IgD-negative memory B cell (primary cell): Measurements from ENCODE around the gene RANBP9. TPM values are rescaled to one million over a fixed set of nuclear protein-coding genes. Genes with fewer than 3 reads are reported as not detected.

ENCODE experiments used
- H3K27ac Mint-ChIP-seq, 3 donors: one replicate each; pipeline ENCODE4 v1.8.0; 2020 to 2022; ENCODE audit warnings: mild to moderate bottlenecking in 3 of 3, mixed read lengths in 3 of 3, moderate library complexity in 1 of 3
- H3K27me3 Mint-ChIP-seq: one replicate; pipeline ENCODE4 v1.8.0; 2021; ENCODE audit warnings: mixed read lengths
- H3K36me3 Mint-ChIP-seq: one replicate; pipeline ENCODE4 v1.8.0; 2020; ENCODE audit warnings: mild to moderate bottlenecking, mixed read lengths
- H3K4me1 Mint-ChIP-seq, 3 donors: one replicate each; pipeline ENCODE4 v1.8.0; 2020 to 2022; ENCODE audit warnings: mixed read lengths in 3 of 3, mild to moderate bottlenecking in 1 of 3
- H3K4me3 Mint-ChIP-seq, 4 donors: one replicate each; pipeline ENCODE4 v1.8.0; 2020 to 2022; ENCODE audit warnings: mild to moderate bottlenecking in 4 of 4, mixed read lengths in 4 of 4, moderate library complexity in 3 of 4
- H3K9me3 Mint-ChIP-seq, 3 donors: one replicate each; pipeline ENCODE4 v1.8.0; 2020 to 2021; ENCODE audit warnings: mixed read lengths in 3 of 3, mild to moderate bottlenecking in 1 of 3
- polyA plus RNA-seq: library from polyadenylated mRNA; unstranded; fragments of 300-500 nt; fragmentation: Illumina TruSeq; gene quantifications from one replicate; pipeline ENCODE4 v1.2.3, GENCODE V29; 2021

RANBP9 gene
- polyA plus RNA-seq, 1 donor from 2014 or later = 2.4 TPM

DNA sequence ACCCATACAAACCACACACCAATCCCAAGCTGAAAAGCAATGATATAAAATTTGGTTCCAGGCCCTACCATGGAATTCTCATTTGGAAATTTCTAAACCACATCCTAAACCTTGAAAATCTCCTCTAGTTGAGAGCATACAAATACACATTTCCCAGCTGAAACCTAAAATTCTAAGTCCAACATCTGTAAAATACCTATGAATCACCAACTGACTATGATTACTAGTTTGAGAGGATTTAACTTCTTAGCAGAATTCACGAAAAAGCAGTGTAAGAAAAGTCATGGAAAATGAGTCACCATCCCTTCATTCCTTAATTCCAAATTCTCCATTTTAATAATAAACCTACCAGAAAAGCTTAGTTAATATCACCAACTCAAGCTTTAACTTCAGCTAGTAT, 15.4 kb downstream of the RANBP9 start:
- H3K4me1 Mint-ChIP-seq = peaks cover 42 to 48% (median 47%) of the 10 kb centered on the region in 3 donors
- H3K4me3 Mint-ChIP-seq = no peak overlapping the region
- peaks cover 5% of the 10 kb centered on the region for H3K36me3 Mint-ChIP-seq
- no peaks in the 10 kb centered on the region for H3K9me3 Mint-ChIP-seq
- H3K27ac Mint-ChIP-seq = no peak overlapping the region
- H3K27me3 Mint-ChIP-seq = no peaks in the 10 kb centered on the region

- Mint-ChIP-seq H3K36me3 (peaks cover 5% of the 10 kb centered on the region), H3K27ac (peak overlapping the region in 2 of 3 donors; percentile 3 to 73), H3K9me3 (no peaks in the 10 kb centered on the region), H3K4me3 (peak overlapping the region in 1 of 4 donors; percentile 85), H3K4me1 (peaks cover 35 to 44% (median 42%) of the 10 kb centered on the region in 3 donors), H3K27me3 (no peaks in the 10 kb centered on the region)
These were observed 16.4 kb downstream of the RANBP9 start for GRCh38 chr6:13695252-13695651.

GRCh38 chr6:13694562-13694961, 17.1 kb downstream of the RANBP9 start:
- Mint-ChIP-seq H3K27me3 (no peaks in the 10 kb centered on the region), H3K9me3 (no peaks in the 10 kb centered on the region), H3K4me3 (no peak overlapping the region), H3K36me3 (peaks cover 5% of the 10 kb centered on the region), H3K4me1 (peaks cover 35 to 46% (median 42%) of the 10 kb centered on the region in 3 donors), H3K27ac (peak overlapping the region in 2 of 3 donors; percentile 3 to 65)

- Mint-ChIP-seq H3K4me1 (peaks cover 13 to 42% (median 32%) of the 10 kb centered on the region in 3 donors), H3K27me3 (no peaks in the 10 kb centered on the region), H3K36me3 (peaks cover 4% of the 10 kb centered on the region), H3K4me3 (peak overlapping the region in 1 of 4 donors; percentile 57), H3K27ac (no peak overlapping the region), H3K9me3 (no peaks in the 10 kb centered on the region)
These were observed 22.0 kb downstream of the RANBP9 start for GRCh38 chr6:13689511-13690256.

DNA sequence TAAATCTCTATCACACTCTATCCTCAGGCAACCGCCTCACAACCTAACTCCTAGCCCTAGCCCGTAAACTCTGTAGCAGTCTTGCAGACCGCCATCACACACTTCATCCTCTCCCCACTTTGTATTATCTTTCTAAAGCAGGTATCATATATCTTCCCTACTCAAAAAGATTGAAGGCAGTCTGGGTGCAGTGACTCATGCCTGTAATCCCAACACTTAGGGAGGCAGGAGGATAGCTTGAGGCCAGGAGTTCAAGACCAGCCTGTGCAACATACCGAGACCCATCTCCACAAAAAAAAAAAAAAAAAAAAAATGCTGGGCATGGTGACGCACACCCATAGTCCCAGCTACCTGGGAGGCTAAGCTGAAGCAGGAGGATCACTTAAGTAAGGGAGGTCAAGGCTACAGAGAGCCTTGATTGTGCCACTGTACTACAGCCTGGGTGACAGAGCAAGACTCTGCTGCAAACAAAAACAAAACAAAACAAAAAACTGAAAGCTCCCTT, 22.9 kb downstream of the RANBP9 start:
- H3K4me1 Mint-ChIP-seq = peaks cover 15 to 45% (median 36%) of the 10 kb centered on the region in 3 donors
- H3K27ac Mint-ChIP-seq = peak overlapping the region in 1 of 3 donors; percentile 21
- H3K27me3 Mint-ChIP-seq = no peaks in the 10 kb centered on the region
- no peak overlapping the region for H3K4me3 Mint-ChIP-seq
- peaks cover 2% of the 10 kb centered on the region for H3K36me3 Mint-ChIP-seq
- H3K9me3 Mint-ChIP-seq = no peaks in the 10 kb centered on the region

DNA sequence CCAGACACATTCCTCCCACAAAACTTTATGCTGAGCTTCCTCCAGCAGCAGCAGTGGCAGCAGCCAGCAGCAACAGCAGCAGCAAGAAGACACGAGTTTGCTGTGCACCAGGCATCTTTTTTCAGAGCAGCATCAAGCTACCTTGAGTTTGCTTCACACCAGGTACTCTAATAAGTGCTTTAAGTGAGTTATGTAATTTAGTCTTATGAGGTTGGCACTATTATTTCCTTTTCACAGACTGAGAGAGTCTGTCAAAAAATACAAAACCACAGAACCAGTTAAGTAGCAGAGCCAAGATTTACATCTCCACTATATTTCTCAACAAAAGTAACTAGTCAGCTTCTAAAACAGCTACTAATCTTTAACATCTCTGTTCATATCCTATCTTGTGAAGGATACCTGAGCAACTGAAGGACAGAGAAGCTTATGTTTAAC, 23.7 kb downstream of the RANBP9 start:
- H3K4me1 Mint-ChIP-seq = peaks cover 14 to 43% (median 33%) of the 10 kb centered on the region in 3 donors
- no peak overlapping the region for H3K4me3 Mint-ChIP-seq
- peak overlapping the region in 1 of 3 donors; percentile 27 for H3K27ac Mint-ChIP-seq
- H3K27me3 Mint-ChIP-seq = no peaks in the 10 kb centered on the region
- H3K9me3 Mint-ChIP-seq = no peaks in the 10 kb centered on the region
- peaks cover 2% of the 10 kb centered on the region for H3K36me3 Mint-ChIP-seq

DNA sequence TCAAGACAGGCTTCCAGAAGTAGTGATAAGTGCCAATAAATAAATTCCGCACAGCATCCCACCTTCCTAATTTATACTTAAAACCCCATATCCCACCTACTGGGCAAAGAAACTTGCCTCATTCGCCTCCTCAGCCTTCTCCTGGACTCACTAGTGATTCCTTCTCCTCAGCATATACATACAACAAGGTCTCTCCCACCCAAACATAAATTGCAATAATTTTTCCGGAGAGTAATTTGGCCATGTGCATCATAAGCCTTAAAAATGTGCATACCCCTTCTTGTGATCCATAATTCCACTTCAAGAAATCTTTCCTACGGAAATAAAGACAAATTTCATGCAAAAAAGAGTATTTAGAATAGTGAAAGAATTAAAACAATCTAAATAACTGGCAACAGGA, 26.8 kb downstream of the RANBP9 start:
- peaks cover 0 to 4% (median 0%) of the 10 kb centered on the region in 3 donors for H3K9me3 Mint-ChIP-seq

DNA sequence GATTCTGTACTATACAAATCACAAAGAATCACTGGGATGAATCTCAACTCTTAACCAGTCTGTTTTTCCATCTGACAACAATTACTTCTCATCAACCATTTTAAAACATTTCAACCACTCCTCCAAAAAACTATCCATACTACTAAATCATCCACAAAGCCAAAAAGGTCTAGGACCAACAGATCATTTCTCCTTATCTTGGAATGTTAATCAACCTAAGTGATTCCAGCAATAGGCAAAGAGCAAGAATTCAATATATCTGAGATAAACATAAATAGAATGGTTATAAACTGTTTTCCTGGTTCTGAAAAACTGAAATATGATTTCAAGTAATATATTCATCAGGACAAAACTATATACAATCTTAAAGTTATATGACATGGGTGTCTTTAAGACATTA, 28.6 kb downstream of the RANBP9 start:
- peaks cover 26 to 40% (median 30%) of the 10 kb centered on the region in 3 donors for H3K4me1 Mint-ChIP-seq
- H3K36me3 Mint-ChIP-seq = peaks cover 12% of the 10 kb centered on the region
- H3K27ac Mint-ChIP-seq = peak overlapping the region in 1 of 3 donors; percentile 66
- peaks cover 0 to 4% (median 0%) of the 10 kb centered on the region in 3 donors for H3K9me3 Mint-ChIP-seq
- no peaks in the 10 kb centered on the region for H3K27me3 Mint-ChIP-seq
- H3K4me3 Mint-ChIP-seq = no peak overlapping the region

More for the DNA sequence above, 26.8 kb downstream of the RANBP9 start:
- H3K4me1 Mint-ChIP-seq = peaks cover 30 to 54% (median 37%) of the 10 kb centered on the region in 3 donors
- no peaks in the 10 kb centered on the region for H3K27me3 Mint-ChIP-seq
- H3K27ac Mint-ChIP-seq = no peak overlapping the region
- H3K4me3 Mint-ChIP-seq = no peak overlapping the region
- peaks cover 9% of the 10 kb centered on the region for H3K36me3 Mint-ChIP-seq

GRCh38 chr6:13682346-13682745, 29.3 kb downstream of the RANBP9 start:
- H3K36me3 Mint-ChIP-seq = peaks cover 12% of the 10 kb centered on the region
- peak overlapping the region in 1 of 4 donors; percentile 63 for H3K4me3 Mint-ChIP-seq
- H3K9me3 Mint-ChIP-seq = peaks cover 0 to 4% (median 0%) of the 10 kb centered on the region in 3 donors
- H3K27me3 Mint-ChIP-seq = no peaks in the 10 kb centered on the region
- H3K27ac Mint-ChIP-seq = peak overlapping the region in 1 of 3 donors; percentile 66
- H3K4me1 Mint-ChIP-seq = peaks cover 23 to 33% (median 26%) of the 10 kb centered on the region in 3 donors

DNA sequence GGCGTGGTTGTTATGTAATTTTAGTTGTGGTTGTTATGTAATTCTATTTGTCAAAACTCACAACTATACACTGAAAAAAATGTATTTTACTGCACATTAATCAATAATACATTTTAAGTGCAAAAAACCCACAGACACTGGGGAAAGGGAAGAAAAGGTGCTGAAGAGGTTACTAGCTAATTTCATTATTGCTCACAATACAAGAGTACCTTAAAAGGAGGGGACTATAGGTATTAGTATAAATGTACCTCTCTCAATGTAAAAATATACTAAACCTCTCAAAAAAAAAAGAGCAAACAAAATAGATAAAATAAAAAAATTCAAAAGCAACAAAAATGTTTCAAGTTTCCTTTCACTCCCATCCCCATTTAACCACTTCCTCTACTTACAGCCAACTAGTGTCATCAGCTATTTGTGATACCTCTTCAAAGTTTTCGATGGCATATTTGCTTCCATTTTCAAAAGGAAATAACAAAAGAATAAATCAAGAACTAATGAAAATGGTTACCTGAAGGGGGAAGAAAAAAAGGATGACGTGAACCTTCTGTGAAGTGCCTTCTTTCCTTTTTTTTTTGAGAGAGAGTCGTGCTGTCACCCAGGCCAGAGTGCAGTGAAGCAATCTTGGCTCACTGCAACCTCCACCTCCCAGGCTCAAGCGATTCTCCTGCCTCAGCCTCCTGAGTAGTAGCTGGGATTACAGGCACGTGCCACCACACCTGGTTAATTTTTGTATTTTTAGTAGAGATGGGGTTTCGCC, 30.2 kb downstream of the RANBP9 start:
- peak overlapping the region in 1 of 3 donors; percentile 49 for H3K27ac Mint-ChIP-seq
- H3K4me3 Mint-ChIP-seq = peak overlapping the region in 1 of 4 donors; percentile 63
- peaks cover 0 to 4% (median 3%) of the 10 kb centered on the region in 3 donors for H3K9me3 Mint-ChIP-seq
- peaks cover 15% of the 10 kb centered on the region for H3K36me3 Mint-ChIP-seq
- H3K4me1 Mint-ChIP-seq = peaks cover 18 to 32% (median 26%) of the 10 kb centered on the region in 3 donors
- no peaks in the 10 kb centered on the region for H3K27me3 Mint-ChIP-seq

DNA sequence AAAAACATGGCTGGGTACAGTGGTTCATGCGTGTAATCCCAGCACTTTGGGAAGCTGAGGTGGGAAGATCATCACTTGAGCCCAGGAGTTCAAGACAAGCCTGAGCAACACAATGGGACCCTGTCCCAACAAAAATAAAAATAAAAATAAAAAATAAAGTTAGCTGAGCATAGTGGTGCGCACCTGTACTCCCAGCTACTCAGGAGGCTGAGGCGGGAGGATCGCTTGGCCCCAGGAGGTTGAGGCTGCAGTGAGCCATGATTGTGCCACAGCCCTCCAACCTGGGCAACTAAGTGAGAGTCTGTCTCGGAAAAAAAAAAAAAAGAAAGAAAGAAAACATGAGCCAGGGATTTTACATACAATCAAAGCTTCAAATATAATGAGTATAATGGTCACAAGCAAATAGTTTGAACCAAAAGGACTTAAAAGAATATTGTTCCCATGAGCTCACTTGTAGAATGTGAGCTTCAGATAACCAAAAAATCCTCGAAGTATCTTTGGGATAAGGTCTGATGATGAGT, 31.1 kb downstream of the RANBP9 start:
- Mint-ChIP-seq H3K27ac (no peak overlapping the region), H3K9me3 (peaks cover 0 to 4% (median 3%) of the 10 kb centered on the region in 3 donors), H3K4me3 (no peak overlapping the region), H3K4me1 (peaks cover 20 to 32% (median 26%) of the 10 kb centered on the region in 3 donors), H3K27me3 (no peaks in the 10 kb centered on the region), H3K36me3 (peaks cover 15% of the 10 kb centered on the region)

- no peaks in the 10 kb centered on the region for H3K27me3 Mint-ChIP-seq
- peaks cover 0 to 4% (median 3%) of the 10 kb centered on the region in 3 donors for H3K9me3 Mint-ChIP-seq
- H3K4me3 Mint-ChIP-seq = no peak overlapping the region
- peaks cover 21 to 32% (median 26%) of the 10 kb centered on the region in 3 donors for H3K4me1 Mint-ChIP-seq
- peaks cover 15% of the 10 kb centered on the region for H3K36me3 Mint-ChIP-seq
- no peak overlapping the region for H3K27ac Mint-ChIP-seq
These were observed 31.6 kb downstream of the RANBP9 start for GRCh38 chr6:13679996-13680395.

DNA sequence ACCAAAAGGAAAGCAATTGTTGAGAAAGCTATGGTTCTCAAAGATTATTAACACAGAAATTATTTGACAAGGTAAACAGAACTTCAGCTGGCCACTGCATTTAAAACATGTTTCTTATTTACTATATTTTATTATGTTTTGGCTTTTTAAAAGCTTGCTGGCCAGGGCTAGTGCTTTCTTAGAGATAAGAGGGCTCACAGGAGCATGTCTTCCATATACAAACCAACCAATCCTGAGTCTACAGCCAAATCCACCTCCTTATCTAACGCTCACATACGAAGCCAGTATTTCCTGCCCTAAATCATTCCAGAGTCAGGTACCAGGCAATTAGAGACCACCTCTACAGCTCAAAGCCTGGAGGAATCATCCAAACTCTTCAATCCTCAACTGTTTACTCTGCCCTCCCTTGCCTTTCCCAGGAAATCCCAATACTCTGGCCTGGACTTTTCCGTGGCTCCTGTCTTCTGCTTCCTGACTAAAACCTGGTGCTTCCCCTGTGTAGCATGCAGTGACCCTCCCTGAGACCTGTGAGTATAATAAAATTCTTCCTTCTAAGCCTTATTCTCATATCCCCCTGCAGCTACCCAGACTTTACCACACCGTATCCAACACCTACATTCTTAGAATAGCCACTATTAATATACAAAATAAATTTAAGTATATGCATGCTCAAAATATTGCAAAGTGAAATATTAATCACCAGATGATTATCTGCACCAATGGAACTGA, 33.2 kb downstream of the RANBP9 start:
- H3K36me3 Mint-ChIP-seq = peaks cover 15% of the 10 kb centered on the region
- no peaks in the 10 kb centered on the region for H3K27me3 Mint-ChIP-seq
- H3K27ac Mint-ChIP-seq = no peak overlapping the region
- H3K4me1 Mint-ChIP-seq = peaks cover 22 to 30% (median 26%) of the 10 kb centered on the region in 3 donors
- peaks cover 0 to 7% (median 7%) of the 10 kb centered on the region in 3 donors for H3K9me3 Mint-ChIP-seq
- H3K4me3 Mint-ChIP-seq = peak overlapping the region in 1 of 4 donors; percentile 3

DNA sequence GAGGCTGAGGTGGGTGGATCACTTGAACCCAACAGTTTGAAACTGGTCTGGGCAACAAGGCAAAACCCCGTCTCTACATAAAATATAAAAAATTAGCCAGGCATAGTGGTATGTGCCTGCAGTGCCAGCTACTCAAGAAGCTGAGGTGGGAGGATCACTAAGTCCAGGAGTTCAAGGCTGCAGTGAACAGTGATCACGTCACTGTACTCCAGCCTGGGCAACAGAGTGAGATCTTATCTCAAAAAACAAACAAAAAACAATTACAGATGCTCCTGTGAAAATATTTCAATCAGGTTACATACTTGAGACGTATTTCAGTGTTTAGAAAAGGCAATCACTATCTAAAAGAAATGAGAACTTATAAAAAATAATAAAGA, 33.8 kb downstream of the RANBP9 start:
- no peak overlapping the region for H3K4me3 Mint-ChIP-seq
- no peak overlapping the region for H3K27ac Mint-ChIP-seq
- peaks cover 24 to 32% (median 28%) of the 10 kb centered on the region in 3 donors for H3K4me1 Mint-ChIP-seq
- peaks cover 15% of the 10 kb centered on the region for H3K36me3 Mint-ChIP-seq
- H3K9me3 Mint-ChIP-seq = peaks cover 0 to 7% (median 7%) of the 10 kb centered on the region in 3 donors
- H3K27me3 Mint-ChIP-seq = no peaks in the 10 kb centered on the region
